GM18505 (cell line): ENCODE data around the gene CERK.
"Not testable (repeated sequence)": the region's sequence is repeated elsewhere in the genome, so short reads cannot be mapped to it uniquely, and the experiment has no call there.

Source experiments
- ATAC-seq: cut with Tn5 transposase; IDR thresholded peaks from one replicate; pipeline ENCODE4 v1.9.1; 2021; ENCODE audit not compliant: unreplicated experiment
- POLR2A ChIP-seq: IDR thresholded peaks from 4 replicates; pipeline ENCODE4 v1.6.1; 2011; ENCODE audit warnings: borderline replicate concordance; ENCODE audit not compliant: insufficient read depth, insufficient read length; ENCODE audit errors: extremely low read depth

Gene CERK

GRCh38 chr22:46655861-46656608, 82.0 kb downstream of the CERK start:
- no peak for ATAC-seq
- TF ChIP-seq POLR2A, result no peak

- ATAC-seq, result no peak
These were observed 83.0 kb downstream of the CERK start for GRCh38 chr22:46654927-46655595.

DNA sequence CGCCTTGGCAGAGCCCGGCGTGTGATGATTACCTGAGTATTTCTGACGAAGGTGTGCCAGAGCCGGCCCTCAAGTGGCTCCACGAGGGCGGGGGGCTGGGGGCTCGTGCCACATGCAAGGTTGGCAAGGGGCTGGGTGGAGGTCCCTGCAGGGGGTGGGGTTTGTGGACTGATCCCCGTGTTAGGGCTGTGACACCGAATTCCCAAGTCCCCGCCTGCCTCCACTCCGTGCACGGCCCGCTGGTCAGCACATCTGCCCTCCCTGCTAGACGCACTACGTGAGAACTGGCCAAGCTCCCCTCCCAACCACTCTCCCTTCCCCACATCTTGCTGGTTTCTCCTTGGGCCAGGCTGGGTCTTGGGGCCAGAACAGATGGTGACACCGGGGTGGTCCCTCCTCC, 83.6 kb downstream of the CERK start:
- ATAC-seq, result no peak
- TF ChIP-seq POLR2A, result no peak

More at GRCh38 chr22:46654927-46655595, 83.0 kb downstream of the CERK start:
- no peak for TF ChIP-seq POLR2A

GRCh38 chr22:46653596-46653995, 84.5 kb downstream of the CERK start:
- no peak for TF ChIP-seq POLR2A

DNA sequence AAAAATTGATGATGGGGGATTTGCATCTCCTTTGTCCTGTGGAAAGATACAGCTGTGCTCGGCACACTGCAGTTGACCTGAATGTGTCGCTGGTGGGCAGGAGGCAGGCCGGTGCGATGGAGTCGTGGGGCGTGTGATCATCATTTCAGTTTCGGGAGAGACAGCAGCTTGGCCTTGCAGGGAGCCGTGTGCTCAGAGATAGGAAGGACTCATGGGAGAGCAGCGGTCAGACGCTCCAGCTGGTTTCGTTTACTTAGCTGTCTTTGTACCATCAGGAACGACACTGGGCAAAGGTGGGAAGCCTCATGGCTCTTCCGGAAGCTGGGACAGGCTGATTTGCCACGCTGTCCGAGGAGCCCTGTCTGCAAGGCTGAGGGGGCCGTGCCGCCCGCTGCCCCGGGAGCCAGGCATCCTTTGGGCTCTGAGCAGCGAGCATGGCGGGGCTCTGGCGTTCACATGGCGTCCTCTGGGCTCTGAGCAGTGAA, 85.2 kb downstream of the CERK start:
- no peak for TF ChIP-seq POLR2A
- ATAC-seq, result no peak

More at GRCh38 chr22:46653596-46653995, 84.5 kb downstream of the CERK start:
- no peak for ATAC-seq

- no peak for ATAC-seq
- TF ChIP-seq POLR2A, result no peak
These were observed 85.8 kb downstream of the CERK start for GRCh38 chr22:46652081-46652846.

DNA sequence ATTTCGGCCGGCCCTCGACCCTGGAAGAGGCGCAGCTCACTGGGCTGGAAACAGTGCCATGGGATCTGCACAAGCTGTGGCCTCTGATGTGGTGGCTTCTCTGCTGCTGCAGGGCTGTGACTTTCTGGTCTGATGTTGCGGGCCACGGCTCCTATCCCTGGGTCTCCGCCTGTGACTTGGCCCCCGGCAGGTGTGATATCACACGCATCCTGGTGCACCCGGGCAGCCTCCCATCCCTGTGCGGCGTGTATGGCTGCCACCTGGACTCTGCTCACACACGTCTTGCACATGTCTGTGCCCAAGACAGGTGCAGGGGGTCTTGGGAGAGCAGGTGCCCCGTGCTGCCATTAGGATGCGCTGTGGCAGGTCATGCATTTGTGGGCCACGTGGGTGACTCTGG, 86.7 kb downstream of the CERK start:
- ATAC-seq, result no peak

GRCh38 chr22:46650078-46650810, 87.8 kb downstream of the CERK start:
- no peak for TF ChIP-seq POLR2A
- no peak for ATAC-seq

More for the DNA sequence above, 86.7 kb downstream of the CERK start:
- no peak for TF ChIP-seq POLR2A

DNA sequence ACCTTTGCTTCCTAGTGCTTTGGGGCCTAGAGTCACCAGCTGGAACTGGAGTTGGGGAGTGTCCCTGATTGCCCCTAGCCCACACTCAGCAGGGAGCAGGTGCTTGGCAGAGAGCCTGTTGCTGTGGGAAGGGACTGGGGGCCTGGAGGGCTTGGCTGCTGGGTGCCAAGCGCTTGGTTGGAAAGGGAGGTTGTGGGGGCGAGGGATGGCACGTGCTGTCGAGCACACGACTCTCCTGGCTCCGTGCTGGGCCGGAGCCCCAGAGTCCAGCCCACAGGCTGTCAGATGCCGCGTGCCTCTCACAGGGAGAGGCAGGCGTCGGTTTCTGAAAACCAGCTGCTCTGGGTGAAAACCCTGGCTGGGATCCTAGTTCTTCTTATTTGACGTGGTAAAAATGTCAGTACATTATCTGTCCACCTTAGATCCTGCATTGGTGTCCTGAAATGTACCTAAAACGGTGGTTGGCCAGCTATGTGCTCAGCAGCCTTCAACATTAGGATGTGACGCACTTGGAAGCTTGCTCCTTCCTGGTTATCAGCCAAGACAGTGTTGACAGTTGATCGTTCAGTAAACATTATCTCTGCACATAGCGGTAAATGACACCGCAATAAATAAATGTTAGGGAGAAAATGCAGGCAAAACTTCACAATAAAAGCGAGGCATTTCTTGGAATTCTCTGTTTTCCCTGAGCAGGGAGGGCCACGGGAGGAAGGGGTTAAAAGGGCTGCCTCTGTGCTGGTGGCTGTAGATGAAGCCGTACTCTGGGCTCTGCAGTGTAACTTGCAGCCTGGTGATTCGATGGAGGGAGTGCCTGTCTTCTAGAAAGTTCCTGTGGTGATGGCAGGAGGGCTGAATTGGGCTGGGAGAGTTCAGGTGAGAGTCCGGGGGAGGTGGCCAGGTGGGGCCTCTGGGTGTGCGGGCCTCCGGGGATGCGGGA, 88.6 kb downstream of the CERK start:
- TF ChIP-seq POLR2A, result no peak
- no peak for ATAC-seq

- not testable (repeated sequence) for ATAC-seq
These were observed 89.7 kb downstream of the CERK start for GRCh38 chr22:46648225-46648820.

- no peak for TF ChIP-seq POLR2A
- no peak for ATAC-seq
These were observed 91.4 kb downstream of the CERK start for GRCh38 chr22:46646531-46647215.

DNA sequence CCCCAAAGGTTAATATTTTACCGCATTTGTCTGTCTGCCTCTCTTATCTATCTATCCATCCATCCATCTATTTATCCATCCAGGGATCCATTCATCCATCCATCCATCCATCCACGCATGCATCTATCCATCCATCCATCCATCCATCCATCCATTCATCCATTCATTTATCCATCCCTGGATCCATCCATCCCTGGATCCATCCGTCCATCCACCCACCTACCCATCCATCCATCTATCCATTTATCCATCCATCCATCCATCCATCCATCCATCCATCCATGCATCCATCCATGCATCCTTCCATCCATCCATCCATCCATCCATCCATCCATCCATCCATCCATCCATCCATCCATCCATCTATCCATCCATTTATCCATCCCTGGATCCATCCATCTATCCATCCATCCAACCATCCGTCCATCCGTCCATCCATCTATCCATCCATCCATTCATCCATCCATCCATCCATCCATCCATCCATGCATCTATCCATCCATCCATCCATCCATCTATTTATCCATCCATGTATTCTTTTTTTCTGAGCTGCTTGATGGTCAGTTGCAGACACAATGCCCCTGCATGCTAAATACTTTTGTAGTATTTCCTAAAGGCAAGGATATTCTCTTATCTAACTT, 95.1 kb downstream of the CERK start:
- ATAC-seq, result not testable (repeated sequence)
